Glutamatergic neuron (in vitro differentiated cells): ENCODE results near the gene DIS3L. TPM values are rescaled to one million over a fixed set of nuclear protein-coding genes. Genes with fewer than 3 reads are reported as not detected.

ENCODE experiments used
- DNase-seq: peaks from one replicate; pipeline ENCODE4 v3.0.0; 2022
- H3K27ac Mint-ChIP-seq: one replicate; pipeline ENCODE4 v1.8.0; 2020; ENCODE audit warnings: mild to moderate bottlenecking, mixed read lengths, inconsistent platforms; ENCODE audit not compliant: unreplicated experiment
- H3K27me3 Mint-ChIP-seq: one replicate; pipeline ENCODE4 v1.8.0; 2020; ENCODE audit warnings: mild to moderate bottlenecking, moderate library complexity, mixed read lengths, inconsistent platforms; ENCODE audit not compliant: unreplicated experiment
- H3K36me3 Mint-ChIP-seq: one replicate; pipeline ENCODE4 v1.8.0; 2020; ENCODE audit warnings: mild to moderate bottlenecking, mixed read lengths, inconsistent platforms; ENCODE audit not compliant: unreplicated experiment
- H3K4me1 Mint-ChIP-seq: one replicate; pipeline ENCODE4 v1.8.0; 2020; ENCODE audit warnings: mild to moderate bottlenecking, low read depth, mixed read lengths, inconsistent platforms; ENCODE audit not compliant: unreplicated experiment
- H3K4me3 Mint-ChIP-seq: one replicate; pipeline ENCODE4 v1.8.0; 2020; ENCODE audit warnings: mild to moderate bottlenecking, mixed read lengths, inconsistent platforms; ENCODE audit not compliant: unreplicated experiment
- H3K9me3 Mint-ChIP-seq: one replicate; pipeline ENCODE4 v1.8.0; 2020; ENCODE audit warnings: mild to moderate bottlenecking, moderate library complexity, mixed read lengths, inconsistent platforms; ENCODE audit not compliant: unreplicated experiment
- total RNA-seq: library from RNA; stranded (reverse); fragmentation: NEBNext Ultra II Directional; extraction: Animal tissue kit (Norgen Biotek cat#: 25700); gene quantifications from one replicate; pipeline ENCODE4 v1.2.1, GENCODE V29; 2021; ENCODE audit not compliant: unreplicated experiment
- TF ChIP-seq, protein P1 (sequence below): fragments of 200-600 bp; sonication (generic); IDR thresholded peaks from one replicate; pipeline ENCODE4 v1.5.0; 2021; ENCODE audit not compliant: partially characterized antibody, unreplicated experiment

DIS3L gene
- total RNA-seq, 1 donor from 2014 or later = 6.0 TPM

DNA sequence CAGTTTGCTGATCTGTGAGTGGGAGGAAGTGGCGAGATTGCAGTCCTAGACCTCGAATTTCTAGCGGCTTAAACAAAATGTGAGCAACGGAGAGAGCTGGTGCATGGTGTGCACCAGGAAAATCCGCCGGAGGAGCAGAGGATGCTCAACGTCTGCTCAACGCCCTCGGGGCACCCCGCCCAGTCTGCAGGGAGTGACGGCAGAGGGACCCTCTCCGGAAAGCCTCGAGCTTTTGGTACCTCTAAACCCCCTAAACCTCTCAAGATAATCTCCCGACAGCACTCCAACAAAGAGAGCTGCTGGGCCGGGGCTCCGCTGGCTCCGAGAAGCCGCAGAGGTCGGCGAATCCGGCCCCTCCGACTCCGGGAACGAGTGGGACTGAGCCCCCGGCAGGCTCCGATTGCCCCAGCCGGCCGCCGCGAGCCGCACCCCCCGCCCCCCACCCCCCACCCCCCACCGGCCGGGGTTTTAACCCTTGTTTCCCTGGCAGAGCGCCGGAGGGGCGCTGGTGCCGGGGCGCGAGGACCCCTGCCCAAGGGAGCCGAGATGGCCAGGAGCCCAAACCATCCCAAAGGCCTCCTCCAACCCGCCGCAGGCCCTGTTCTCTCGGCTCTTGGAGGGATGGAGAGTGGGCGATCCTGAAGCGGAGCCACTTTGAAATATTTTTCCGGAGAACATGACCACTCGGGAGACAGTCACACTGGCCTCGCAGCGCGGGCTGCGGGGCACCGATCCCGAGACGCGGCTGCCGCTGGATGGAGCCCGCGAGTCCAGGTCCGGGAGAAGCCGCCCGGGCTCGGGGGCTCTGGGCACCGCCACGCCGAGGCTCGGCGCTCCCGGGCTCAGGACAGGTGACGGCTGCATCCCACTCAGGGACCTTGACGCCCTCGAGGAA lies 41.3 kb upstream of the DIS3L start:
- peak overlapping the region; percentile 81 for H3K4me3 Mint-ChIP-seq
- H3K27me3 Mint-ChIP-seq = peaks cover 27% of the 10 kb centered on the region
- peak; percentile 83 for DNase-seq
- TF ChIP-seq, protein P1, sequence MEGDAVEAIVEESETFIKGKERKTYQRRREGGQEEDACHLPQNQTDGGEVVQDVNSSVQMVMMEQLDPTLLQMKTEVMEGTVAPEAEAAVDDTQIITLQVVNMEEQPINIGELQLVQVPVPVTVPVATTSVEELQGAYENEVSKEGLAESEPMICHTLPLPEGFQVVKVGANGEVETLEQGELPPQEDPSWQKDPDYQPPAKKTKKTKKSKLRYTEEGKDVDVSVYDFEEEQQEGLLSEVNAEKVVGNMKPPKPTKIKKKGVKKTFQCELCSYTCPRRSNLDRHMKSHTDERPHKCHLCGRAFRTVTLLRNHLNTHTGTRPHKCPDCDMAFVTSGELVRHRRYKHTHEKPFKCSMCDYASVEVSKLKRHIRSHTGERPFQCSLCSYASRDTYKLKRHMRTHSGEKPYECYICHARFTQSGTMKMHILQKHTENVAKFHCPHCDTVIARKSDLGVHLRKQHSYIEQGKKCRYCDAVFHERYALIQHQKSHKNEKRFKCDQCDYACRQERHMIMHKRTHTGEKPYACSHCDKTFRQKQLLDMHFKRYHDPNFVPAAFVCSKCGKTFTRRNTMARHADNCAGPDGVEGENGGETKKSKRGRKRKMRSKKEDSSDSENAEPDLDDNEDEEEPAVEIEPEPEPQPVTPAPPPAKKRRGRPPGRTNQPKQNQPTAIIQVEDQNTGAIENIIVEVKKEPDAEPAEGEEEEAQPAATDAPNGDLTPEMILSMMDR = peak; percentile 62
- peaks cover 2% of the 10 kb centered on the region for H3K4me1 Mint-ChIP-seq
- peaks cover 6% of the 10 kb centered on the region for H3K9me3 Mint-ChIP-seq
- H3K36me3 Mint-ChIP-seq = no peaks in the 10 kb centered on the region
- H3K27ac Mint-ChIP-seq = no peak overlapping the region

DNA sequence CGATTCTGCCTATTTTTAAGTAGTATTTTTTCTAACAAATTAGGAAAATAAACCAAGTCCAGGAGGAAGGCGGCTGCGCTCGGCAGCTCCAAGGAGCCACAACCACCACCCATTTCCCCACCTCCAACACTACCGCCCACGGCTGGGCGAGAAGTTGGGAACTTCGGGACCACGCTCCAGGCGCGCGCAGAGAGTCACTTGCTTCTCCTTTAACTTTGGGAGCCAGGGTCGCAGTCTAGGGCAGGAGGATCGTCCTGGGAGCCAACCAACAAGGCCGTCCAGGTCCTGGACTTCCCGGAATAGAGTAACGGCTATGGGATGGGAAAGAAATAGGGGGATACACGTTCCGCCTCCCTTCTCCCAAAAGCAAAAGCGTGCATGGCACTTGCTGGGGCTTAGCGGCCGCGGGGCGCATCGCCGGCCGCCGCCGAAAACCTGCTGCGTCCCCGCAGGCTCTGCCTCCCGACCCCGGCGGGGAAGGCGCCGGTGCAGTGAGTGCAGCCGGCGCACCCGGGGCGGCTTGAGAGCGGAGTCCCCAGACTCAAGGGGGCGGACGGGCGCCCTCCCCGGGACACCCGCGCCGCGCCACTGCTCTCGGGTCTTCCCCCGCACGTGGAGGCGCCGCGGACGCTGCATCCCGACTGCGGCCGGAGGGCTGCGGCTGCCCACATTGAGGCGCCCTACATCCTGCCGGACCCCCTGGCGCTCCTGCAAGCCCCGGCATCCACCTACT lies 40.5 kb upstream of the DIS3L start:
- Mint-ChIP-seq H3K4me3 (peak overlapping the region; percentile 81), H3K27ac (no peak overlapping the region), H3K9me3 (peaks cover 6% of the 10 kb centered on the region), H3K36me3 (no peaks in the 10 kb centered on the region), H3K4me1 (peaks cover 2% of the 10 kb centered on the region), H3K27me3 (peaks cover 27% of the 10 kb centered on the region)
- peak; percentile 49 for DNase-seq
- TF ChIP-seq, protein P1 = no peak

DNA sequence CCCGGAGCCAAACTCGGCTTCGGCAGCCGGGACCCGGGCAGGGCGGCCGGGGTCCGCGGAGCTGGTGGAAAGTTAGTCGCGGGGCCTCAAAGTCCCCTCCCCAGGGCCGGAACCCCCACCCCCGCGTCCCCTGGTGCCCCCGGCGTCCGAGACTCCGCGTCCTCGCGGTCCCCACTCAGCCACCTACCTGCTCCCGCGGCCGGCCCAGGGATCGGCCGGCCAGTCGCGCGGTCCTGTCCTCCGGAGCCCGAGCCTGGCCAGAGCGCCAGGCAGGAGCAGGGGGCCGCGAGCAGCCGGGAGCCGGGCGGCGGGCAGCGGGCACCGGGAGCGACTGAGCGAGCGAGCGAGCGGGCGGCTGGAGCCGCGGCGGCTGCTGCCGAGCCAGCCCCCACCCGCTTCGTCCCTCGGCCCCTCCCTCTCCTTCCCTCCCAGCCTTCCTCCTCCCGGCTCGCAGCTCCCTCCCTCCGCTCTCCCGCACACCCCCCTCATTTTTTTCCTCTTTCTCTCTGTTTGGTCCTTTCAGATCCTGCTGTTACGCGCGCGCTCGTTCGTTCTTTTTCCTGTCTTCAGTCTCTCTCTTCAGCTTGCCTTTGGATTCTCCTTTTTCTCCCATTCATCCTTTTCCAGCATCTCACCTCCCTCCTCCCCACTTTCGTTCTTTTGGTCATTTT lies 39.8 kb upstream of the DIS3L start, which contains the start of gene MEGF11:
TSS of gene MEGF11 (minus strand) at position 333 of the 671 bp plus-strand sequence. CDS start 125,347 bp downstream, outside the sequence.
- H3K27me3 Mint-ChIP-seq = peaks cover 27% of the 10 kb centered on the region
- peaks cover 2% of the 10 kb centered on the region for H3K4me1 Mint-ChIP-seq
- TF ChIP-seq, protein P1 = no peak
- H3K27ac Mint-ChIP-seq = peak within 1 kb of the TSS; percentile 52
- peak; percentile 56 for DNase-seq
- peak within 1 kb of the TSS; percentile 92 for H3K4me3 Mint-ChIP-seq
- peaks cover 6% of the 10 kb centered on the region for H3K9me3 Mint-ChIP-seq
- H3K36me3 Mint-ChIP-seq = no peaks in the 10 kb centered on the region

DNA sequence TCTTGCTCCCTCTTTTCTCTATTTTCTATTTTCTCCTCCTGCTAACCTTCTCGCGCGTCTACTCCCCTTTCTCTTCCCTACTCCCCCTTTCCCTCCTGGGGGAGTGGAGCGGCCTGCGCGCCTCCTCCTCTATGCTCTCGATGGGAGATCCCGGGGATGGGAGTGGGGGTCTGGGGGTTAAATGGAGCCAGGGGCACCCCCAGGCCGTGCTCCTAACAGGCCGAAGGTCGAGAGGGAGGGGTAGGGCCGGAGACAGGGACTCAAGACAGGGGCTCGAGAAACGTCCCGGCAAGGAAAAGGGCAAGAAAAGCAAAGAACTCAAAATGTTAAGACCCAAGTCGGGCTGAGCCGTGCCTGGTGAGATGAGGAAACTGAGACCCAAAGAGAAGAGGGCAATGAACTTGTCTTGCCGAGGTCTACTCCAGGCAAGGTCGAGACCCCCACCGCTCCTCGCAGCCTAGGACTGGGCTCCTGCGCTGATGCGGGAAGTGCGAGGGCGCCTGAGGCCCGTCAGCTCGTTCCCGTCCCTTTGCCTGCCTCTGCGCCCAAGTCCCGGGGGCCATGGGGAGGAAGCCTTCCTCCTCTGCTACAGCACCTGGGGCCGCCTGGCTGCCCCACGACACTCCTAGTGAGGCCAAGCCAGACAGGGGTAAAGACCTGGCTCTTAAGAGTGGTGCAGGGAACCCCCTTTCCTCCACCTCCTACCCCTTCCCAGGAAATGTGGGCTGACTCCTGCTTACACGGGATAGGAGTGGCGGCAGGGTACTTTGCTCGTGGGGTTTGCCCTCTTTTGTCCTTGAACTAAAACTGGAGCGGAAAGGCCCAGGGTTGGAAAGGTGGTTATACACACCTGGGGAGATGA lies 39.0 kb upstream of the DIS3L start:
- DNase-seq = no peak
- H3K4me1 Mint-ChIP-seq = peaks cover 2% of the 10 kb centered on the region

More for the DNA sequence above, 39.0 kb upstream of the DIS3L start:
- H3K4me3 Mint-ChIP-seq = peak overlapping the region; percentile 92
- TF ChIP-seq, protein P1 = no peak
- peaks cover 6% of the 10 kb centered on the region for H3K9me3 Mint-ChIP-seq
- H3K36me3 Mint-ChIP-seq = no peaks in the 10 kb centered on the region
- H3K27me3 Mint-ChIP-seq = peaks cover 27% of the 10 kb centered on the region
- H3K27ac Mint-ChIP-seq = peak overlapping the region; percentile 52
